Measurements from ENCODE around the gene TMEM171. TPM values are rescaled to one million over a fixed set of nuclear protein-coding genes. Genes with fewer than 3 reads are reported as not detected.

TMEM171 gene
- total RNA-seq, 2 experiments from 2014 or later: not detected

GRCh38 chr5:73137563-73138530 lies 17.5 kb downstream of the TMEM171 start:
- intact Hi-C loops (cut with DNase I, micrococcal nuclease): no loop called here
- POLR2A ChIA-PET: no interaction called here
- no peaks in the 10 kb centered on the region for H3K9me3 Mint-ChIP-seq
- no peak for DNase-seq
- no peaks in the 10 kb centered on the region for H3K4me1 Mint-ChIP-seq (ENCODE audit: low read depth)
- H3K27me3 ChIP-seq (ENCODE audit: control insufficient read depth in 1 of 2, insufficient read depth in 2 of 2, low read length in 2 of 2): peaks cover 29 to 33% of the 10 kb centered on the region in 2 experiments
- no peaks in the 10 kb centered on the region for H3K36me3 Mint-ChIP-seq (ENCODE audit: low read depth)
- H3K4me3 Mint-ChIP-seq: no peak overlapping the region
- no peak for ATAC-seq (ENCODE audit: poor library complexity)
- no peak overlapping the region for H3K27ac ChIP-seq (ENCODE audit: low read depth in 1 of 2, low read length in 2 of 2)
- no peaks in the 10 kb centered on the region for H3K9me3 ChIP-seq (ENCODE audit: control insufficient read depth in 1 of 2, insufficient read depth in 1 of 2, low read length in 2 of 2)
- no peak for TF ChIP-seq CTCF (IDR thresholded peaks at IDR 0.05)
- no peaks in the 10 kb centered on the region for H3K4me1 ChIP-seq (ENCODE audit: insufficient read depth, low read length)
- no peak overlapping the region for H3K27ac Mint-ChIP-seq
- CTCF ChIA-PET: no interaction called here
- no peaks in the 10 kb centered on the region for H3K36me3 ChIP-seq (ENCODE audit: insufficient read depth, low read length)
- peaks cover 71% of the 10 kb centered on the region for H3K27me3 Mint-ChIP-seq
- H3K4me3 ChIP-seq (ENCODE audit: low read length): no peak overlapping the region

- H3K27ac Mint-ChIP-seq: no peak overlapping the region
- peaks cover 79% of the 10 kb centered on the region for H3K27me3 Mint-ChIP-seq
- H3K4me3 ChIP-seq (ENCODE audit: low read length): no peak overlapping the region
- ATAC-seq (ENCODE audit: poor library complexity) (no peak), DNase-seq (no peak)
- no peak overlapping the region for H3K27ac ChIP-seq (ENCODE audit: low read depth in 1 of 2, low read length in 2 of 2)
- H3K27me3 ChIP-seq (ENCODE audit: control insufficient read depth in 1 of 2, insufficient read depth in 2 of 2, low read length in 2 of 2): peaks cover 35 to 38% of the 10 kb centered on the region in 2 experiments
- TF ChIP-seq CTCF (IDR thresholded peaks at IDR 0.05): no peak
- H3K4me1 Mint-ChIP-seq (ENCODE audit: low read depth): no peaks in the 10 kb centered on the region
- ChIA-PET CTCF (no interaction called here), POLR2A (no interaction called here)
- no peaks in the 10 kb centered on the region for H3K9me3 ChIP-seq (ENCODE audit: control insufficient read depth in 1 of 2, insufficient read depth in 1 of 2, low read length in 2 of 2)
- H3K9me3 Mint-ChIP-seq: no peaks in the 10 kb centered on the region
- intact Hi-C loops (cut with DNase I, micrococcal nuclease): no loop called here
- H3K4me1 ChIP-seq (ENCODE audit: insufficient read depth, low read length): no peaks in the 10 kb centered on the region
- no peaks in the 10 kb centered on the region for H3K36me3 ChIP-seq (ENCODE audit: insufficient read depth, low read length)
- H3K4me3 Mint-ChIP-seq: no peak overlapping the region
- H3K36me3 Mint-ChIP-seq (ENCODE audit: low read depth): no peaks in the 10 kb centered on the region
Observed at GRCh38 chr5:73139485-73139884, 19.1 kb downstream of the TMEM171 start.

GRCh38 chr5:73140801-73141200 lies 20.4 kb downstream of the TMEM171 start:
- Mint-ChIP-seq H3K36me3 (ENCODE audit: low read depth) (no peaks in the 10 kb centered on the region), H3K27me3 (peaks cover 77% of the 10 kb centered on the region), H3K4me3 (no peak overlapping the region), H3K4me1 (ENCODE audit: low read depth) (no peaks in the 10 kb centered on the region), H3K9me3 (no peaks in the 10 kb centered on the region), H3K27ac (no peak overlapping the region)
- H3K4me3 ChIP-seq (ENCODE audit: low read length): no peak overlapping the region
- ATAC-seq (ENCODE audit: poor library complexity) (no peak), DNase-seq (no peak)
- ChIA-PET POLR2A (no interaction called here), CTCF (no interaction called here)
- no peaks in the 10 kb centered on the region for H3K9me3 ChIP-seq (ENCODE audit: control insufficient read depth in 1 of 2, insufficient read depth in 1 of 2, low read length in 2 of 2)
- no peak for TF ChIP-seq CTCF (IDR thresholded peaks at IDR 0.05)
- no peaks in the 10 kb centered on the region for H3K36me3 ChIP-seq (ENCODE audit: insufficient read depth, low read length)
- peaks cover 33 to 35% of the 10 kb centered on the region in 2 experiments for H3K27me3 ChIP-seq (ENCODE audit: control insufficient read depth in 1 of 2, insufficient read depth in 2 of 2, low read length in 2 of 2)
- no peaks in the 10 kb centered on the region for H3K4me1 ChIP-seq (ENCODE audit: insufficient read depth, low read length)
- H3K27ac ChIP-seq (ENCODE audit: low read depth in 1 of 2, low read length in 2 of 2): no peak overlapping the region
- intact Hi-C loops (cut with DNase I, micrococcal nuclease): no loop called here

All from CD4-positive, alpha-beta T cell (primary cell).